ENCODE results near the gene PRR33.

GRCh38 chr11:1880746-1881441, 10.8 kb downstream of the PRR33 start:
- no peak for TF ChIP-seq EZH2phosphoT487 (IDR thresholded peaks at IDR 0.05; ENCODE audit: borderline replicate concordance, low read length)
- TF ChIP-seq, protein P1, sequence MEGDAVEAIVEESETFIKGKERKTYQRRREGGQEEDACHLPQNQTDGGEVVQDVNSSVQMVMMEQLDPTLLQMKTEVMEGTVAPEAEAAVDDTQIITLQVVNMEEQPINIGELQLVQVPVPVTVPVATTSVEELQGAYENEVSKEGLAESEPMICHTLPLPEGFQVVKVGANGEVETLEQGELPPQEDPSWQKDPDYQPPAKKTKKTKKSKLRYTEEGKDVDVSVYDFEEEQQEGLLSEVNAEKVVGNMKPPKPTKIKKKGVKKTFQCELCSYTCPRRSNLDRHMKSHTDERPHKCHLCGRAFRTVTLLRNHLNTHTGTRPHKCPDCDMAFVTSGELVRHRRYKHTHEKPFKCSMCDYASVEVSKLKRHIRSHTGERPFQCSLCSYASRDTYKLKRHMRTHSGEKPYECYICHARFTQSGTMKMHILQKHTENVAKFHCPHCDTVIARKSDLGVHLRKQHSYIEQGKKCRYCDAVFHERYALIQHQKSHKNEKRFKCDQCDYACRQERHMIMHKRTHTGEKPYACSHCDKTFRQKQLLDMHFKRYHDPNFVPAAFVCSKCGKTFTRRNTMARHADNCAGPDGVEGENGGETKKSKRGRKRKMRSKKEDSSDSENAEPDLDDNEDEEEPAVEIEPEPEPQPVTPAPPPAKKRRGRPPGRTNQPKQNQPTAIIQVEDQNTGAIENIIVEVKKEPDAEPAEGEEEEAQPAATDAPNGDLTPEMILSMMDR (IDR thresholded peaks at IDR 0.05; ENCODE audit: low read depth, low read length, poor library complexity, severe bottlenecking) = no peak
